Amniotic epithelial cell (primary cell): ENCODE results near the gene TIMM17A.

Experiments used
- DNase-seq: peaks from one replicate; pipeline ENCODE4 v3.0.0-alpha.2; 2010; ENCODE audit warnings: low read depth

TIMM17A gene

DNA sequence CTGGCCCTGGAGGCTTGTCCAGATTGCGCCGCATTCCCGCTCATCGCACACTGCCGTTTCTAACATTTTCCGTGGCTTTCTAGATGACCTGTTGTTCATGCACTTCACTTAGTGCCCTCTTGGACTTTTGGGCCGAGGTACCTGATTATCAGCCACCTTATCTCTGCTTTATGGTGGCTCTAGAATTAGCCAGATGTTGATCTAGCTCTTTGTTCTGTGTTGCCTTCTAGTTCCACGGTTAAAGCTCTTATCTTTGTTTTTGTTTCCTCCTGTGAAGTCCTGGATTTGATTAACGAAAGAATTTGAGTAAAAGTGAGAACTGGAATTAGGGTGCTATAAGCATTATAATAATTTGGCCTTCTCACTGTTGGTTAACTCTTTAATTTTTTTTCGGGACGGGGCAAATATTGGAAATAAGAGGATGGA is 28.1 kb downstream of the TIMM17A start:
- DNase-seq: no peak

DNA sequence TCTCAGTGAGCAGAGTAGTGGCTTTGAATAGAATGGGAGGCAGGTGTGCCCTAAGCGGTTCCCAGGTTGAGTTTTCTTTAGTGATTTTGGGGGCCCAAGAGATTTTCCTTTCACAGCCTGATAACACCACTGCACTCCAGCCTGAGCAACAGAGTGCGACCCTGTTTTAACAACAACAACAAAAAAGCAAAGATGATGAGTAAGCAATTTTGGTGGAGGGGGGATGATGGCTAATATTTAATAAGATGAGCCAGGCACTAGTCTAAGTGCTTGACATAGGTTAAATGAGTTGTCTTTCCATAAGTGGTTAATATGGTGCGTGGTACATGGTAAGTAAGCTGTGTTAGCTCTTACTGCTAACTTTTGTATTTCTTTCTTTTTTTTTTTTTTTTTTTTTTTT is 29.1 kb downstream of the TIMM17A start:
- no peak for DNase-seq

DNA sequence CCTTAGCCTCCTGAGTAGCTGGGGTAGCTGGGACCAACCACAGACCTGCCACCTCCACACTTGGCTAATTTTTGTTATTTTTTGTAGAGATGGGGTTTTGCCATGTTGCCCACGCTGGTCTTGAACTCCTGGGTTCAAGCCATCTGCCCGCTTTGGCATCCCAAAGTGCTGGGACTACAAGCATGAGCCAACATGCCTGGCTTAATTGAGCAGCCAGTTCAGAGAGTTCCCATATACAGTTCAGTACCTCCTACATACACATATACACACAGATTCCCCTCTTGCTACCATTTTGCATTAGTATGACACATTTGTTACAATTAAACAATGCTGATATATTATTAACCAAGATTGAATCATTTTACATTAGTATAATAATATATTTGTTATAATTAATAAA is 30.1 kb downstream of the TIMM17A start:
- no peak for DNase-seq

DNA sequence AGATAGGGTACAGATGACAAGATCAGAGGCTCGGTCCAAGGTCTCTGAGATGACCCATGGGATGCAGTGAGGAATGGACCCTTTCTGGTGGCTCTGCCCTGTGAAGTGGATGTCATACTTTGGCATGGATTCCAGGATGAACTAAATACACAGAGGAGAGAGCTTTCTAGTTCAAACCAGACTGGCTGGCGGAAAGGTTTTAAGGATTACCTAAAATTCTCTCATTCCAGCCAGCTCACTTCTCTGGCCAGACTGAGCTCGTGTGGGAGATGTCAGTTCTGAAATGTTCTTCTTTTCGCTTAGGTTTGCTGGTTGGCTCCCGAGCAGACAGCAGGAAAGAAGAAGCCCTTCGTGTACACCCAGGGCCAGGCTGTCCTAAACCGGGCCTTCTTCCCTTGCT is 33.3 kb downstream of the TIMM17A start:
- DNase-seq: no peak

DNA sequence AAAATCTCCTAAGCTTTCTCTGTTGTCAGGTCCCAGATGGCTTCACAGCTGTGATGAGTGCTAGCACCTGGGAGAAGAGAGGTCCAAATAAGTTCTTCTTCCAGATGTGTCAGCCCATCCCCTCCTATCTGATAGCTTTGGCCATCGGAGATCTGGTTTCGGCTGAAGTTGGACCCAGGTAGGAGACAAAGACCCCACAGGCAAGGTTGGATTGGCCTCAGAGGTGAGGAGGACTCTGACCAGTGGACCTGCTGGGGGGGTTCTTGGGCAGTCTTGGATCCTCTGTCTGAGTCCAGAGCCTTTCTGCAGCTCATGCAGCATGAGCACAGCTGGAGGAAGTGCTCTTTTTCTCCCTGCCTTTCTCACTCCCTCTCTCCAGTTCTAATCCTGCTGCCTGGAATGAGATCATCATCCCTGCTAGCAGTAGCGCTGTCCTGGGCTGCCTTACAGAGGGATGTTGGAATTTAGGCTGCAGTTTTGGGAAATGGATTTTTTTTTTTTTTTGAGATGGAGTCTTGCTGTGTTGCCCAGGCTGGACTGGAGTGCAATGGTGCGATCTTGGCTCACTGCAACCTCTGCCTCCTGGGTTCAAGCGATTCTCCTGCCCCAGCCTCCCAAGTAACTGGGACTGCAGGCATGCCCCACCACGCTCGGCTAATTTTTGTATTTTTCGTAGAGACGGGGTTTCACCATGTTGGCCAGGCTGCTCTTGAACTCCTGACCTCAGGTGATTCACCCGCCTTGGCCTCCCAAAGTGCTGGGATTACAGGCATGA is 34.2 kb downstream of the TIMM17A start:
- no peak for DNase-seq

DNA sequence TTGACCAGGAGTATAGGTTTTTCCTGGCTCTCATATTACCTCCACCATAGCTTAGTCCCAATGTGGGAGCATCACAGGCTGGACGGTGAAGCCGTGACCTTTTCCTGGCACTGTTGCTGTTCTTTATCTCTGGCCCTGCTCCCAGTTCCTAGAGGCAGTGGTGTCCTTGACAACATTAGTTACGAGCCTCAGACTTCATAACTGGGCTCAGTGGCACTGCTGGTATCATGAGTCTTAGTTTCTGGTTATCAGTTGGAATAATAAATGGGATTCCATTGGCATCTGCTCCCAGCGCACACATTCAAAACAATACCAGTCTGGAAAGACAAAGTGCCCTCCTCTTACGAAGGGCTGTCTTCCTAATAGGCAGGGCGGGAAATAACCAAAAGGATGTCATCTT is 35.1 kb downstream of the TIMM17A start:
- peak; percentile 45 for DNase-seq

DNA sequence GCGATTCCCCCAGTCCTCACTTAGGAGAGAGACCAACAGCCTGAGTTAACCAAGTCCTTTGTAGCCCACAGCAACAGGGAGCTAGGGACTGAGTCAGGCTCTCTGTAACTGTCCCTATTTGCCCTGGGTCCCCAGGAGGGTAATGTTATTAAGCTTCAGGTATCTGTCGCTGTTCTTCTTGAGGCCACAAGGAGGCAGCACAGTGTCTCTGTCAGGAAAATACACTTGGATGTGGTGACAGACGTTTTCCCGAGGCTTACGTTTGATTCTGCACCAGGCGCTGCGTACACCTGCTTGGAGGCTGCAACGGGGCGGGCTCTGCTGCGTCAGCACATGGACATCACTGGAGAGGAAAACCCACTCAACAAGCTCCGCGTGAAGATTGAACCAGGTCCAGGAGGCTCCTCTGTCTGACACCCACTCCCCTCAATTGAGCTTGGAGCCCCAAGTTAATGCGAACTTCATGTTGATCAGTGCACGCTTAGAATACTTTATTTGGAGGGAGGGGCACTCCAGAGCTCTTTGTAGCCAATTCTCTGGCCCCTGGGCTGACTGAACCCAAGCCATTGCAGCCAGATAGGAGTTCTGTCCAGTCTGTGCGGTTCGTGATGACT is 44.4 kb downstream of the TIMM17A start:
- peak; percentile 51 for DNase-seq

DNA sequence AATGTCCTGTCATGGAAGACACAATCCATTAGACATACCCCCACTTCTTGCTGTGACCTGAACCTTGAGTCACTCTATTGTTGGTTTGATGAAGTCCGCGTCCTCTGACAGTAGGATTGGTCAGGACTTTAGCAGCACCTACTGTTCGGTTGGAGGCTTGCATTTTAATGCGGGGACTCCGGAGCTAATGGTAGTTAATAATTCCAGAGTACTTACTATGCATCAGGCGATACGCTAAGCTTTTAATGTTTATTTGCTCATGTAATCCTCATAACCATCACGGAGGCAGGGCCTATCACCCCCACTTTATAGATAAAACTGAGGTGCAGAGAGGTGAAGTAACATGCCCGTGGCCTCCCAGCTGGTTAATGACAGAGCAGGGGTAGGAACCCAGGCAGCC is 47.2 kb downstream of the TIMM17A start:
- no peak for DNase-seq

DNA sequence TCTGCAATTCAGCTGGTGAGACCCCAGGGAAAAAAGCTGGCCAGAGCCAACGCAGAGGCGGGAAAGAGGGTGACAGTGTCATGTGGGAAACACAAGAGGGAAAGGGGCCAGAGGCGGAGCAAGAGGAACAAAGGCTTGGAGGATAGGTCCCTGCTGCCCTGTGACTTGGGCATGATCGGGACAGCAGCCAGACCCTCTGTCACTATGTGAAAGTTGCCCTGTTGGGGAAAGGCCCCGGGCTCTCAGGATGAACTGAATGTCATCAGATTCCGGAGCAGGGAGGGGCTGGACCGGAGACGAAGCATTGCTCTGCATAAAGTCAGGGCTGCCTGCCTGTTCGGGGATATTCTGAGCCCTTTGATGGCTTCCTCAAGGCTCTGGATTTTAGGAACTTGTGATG is 49.4 kb downstream of the TIMM17A start:
- no peak for DNase-seq

DNA sequence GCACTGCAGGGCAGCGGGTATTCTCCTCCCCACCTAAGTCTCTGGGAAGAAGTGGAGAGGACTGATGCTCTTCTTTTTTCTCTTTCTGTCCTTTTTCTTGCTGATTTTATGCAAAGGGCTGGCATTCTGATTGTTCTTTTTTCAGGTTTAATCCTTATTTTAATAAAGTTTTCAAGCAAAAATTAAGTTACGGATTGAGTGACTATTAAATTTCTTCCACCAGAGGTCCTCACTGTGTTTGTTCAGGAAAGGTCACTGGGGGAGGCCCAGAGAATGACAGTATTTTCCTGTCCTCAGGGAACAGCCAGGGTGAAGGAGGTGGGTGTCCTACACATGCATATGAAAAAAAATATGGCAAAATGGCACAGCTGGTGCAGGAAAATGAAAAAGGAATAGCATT is 50.7 kb downstream of the TIMM17A start:
- peak; percentile 41 for DNase-seq

DNA sequence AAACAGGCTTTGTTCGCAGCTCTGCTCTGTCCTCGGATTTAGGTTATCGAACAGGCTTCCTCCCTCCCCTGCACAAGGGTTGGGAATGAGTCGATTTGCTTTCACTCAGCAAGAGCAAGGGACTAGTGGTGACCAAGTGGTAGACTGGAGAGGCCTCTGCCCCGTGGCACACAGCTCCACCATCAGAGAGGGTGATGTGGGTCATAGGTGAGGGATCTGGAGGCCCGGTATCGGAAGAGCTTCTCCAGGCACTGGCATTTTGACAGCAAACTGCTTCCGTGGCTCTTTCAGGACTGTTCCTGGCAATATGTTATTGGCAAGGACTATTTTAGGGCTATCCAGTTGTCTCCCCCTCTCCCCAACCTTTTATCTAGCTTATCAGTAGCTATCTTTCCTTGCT is 52.0 kb downstream of the TIMM17A start:
- DNase-seq: no peak

DNA sequence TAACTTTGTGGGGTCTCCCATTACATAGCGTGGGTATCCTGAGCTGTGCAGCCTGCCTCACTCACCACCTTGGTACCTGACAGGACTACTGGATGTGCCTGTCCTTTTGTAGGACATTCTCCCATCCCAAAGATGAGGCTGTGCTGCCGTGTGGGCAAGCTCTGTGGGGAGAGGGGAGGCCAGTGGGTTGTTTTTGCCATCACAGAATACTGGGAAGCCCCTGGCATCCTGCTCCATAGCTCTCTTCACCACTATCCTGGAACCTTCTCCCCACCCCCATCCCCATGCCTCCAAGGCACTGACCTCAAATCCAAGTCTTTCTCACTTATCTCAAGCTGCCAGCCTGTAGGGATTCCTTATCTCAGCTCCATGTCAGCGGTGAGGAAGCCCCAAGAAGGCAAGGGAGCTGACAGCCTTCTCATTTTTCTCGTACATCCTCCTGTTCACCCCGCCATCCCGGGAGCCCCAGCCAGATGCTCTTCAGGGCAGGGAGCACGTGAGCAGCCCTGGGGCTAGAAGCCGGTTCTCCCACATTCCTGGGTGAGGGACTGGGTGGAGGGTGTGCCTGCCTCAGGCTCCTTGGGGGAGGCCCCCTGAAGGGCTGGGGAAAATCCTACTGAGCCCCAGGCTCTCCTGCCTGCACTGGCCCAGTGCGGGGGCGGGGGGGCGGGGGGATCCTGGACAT is 52.6 kb downstream of the TIMM17A start:
- DNase-seq: peak; percentile 87

DNA sequence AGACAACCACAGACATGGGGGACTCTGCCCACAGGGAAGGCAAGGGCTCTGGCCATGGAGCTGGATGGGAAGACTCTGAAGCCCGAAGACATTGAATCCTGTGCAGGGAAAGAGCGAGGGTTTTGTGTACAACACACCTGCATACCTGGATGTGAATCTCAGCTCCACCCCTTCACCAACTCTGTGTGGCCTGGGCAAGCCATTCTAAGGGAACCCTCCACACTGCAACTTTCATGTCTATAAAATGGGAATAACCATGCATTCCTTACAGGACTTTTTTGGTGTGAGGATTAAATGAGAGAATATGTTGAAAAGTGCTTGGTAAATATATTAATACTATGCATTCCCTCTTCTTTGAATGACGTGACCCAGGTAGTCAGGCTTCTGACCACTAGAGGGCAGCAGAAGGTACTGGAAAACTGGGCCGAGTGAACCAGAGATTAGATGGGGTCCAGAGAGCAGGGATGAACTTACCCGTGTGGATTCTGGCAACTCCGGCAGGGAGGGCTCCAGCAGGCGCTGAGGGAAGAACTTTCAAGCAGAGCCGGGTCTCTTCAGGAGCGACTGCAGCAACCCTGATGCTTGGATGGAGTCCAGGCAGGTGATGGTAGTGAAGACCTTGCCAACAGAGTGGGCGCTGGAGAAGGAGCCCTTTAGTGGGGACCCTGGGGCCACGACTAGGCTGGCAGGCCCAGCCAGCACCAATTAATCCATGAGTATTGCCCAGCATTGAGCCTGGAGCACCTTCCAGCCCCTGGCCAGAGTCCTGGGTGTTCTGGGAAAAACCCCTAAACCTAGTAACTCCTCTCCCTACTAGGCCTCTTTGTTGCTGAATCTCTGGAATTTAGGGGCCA is 54.2 kb downstream of the TIMM17A start:
- DNase-seq: peak; percentile 70

DNA sequence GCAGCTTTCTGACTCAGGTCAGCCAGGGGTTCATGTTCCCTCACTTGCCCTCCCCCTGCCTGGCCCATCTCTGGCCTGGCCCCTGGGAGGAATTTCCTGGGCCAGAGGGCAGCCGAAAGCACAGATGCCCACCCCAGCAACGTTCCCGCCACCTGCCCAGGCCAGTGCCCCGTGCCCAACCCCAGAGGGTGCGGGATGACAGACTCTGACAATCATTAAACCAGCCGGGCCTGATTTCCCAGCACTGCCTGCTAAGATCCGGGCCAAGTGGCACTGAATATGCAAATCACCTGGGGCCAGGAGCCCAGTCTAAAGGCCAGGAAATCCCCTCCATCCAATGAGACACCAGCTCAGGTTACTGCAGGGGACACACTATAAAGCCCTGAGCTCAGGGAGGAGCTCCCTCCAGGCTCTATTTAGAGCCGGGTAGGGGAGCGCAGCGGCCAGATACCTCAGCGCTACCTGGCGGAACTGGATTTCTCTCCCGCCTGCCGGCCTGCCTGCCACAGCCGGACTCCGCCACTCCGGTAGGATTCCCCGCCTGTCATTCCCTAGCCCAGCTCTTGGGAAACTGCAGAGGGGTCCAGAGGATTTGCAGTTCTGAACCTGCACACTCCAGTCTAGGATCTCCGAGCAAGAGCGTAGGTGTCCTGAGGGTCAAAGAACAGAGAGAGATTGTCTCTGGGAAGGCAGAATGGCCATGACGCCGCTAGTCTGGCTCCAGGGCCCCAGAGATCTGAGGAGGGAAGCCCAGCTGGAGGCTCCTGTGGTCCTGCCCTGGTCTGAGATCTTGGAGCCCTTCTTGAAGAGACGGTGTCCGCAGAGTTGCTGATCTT is 55.1 kb downstream of the TIMM17A start, which contains the start of gene ELF3:
TSS of gene ELF3 (plus strand) at position 408 of the 836 bp plus-strand sequence. CDS start 550 bp downstream, outside the sequence.
- no peak for DNase-seq

DNA sequence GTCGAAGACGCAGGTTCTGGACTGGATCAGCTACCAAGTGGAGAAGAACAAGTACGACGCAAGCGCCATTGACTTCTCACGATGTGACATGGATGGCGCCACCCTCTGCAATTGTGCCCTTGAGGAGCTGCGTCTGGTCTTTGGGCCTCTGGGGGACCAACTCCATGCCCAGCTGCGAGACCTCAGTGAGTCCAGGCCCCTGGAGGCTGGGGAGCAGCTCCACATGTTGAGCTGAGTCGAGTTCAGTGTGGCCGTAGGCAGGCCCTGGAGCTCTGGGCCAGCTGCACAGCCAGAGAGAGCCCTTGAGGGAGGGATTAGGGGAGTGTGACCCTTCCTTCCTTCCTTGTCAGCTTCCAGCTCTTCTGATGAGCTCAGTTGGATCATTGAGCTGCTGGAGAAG is 56.7 kb downstream of the TIMM17A start:
- DNase-seq: no peak

DNA sequence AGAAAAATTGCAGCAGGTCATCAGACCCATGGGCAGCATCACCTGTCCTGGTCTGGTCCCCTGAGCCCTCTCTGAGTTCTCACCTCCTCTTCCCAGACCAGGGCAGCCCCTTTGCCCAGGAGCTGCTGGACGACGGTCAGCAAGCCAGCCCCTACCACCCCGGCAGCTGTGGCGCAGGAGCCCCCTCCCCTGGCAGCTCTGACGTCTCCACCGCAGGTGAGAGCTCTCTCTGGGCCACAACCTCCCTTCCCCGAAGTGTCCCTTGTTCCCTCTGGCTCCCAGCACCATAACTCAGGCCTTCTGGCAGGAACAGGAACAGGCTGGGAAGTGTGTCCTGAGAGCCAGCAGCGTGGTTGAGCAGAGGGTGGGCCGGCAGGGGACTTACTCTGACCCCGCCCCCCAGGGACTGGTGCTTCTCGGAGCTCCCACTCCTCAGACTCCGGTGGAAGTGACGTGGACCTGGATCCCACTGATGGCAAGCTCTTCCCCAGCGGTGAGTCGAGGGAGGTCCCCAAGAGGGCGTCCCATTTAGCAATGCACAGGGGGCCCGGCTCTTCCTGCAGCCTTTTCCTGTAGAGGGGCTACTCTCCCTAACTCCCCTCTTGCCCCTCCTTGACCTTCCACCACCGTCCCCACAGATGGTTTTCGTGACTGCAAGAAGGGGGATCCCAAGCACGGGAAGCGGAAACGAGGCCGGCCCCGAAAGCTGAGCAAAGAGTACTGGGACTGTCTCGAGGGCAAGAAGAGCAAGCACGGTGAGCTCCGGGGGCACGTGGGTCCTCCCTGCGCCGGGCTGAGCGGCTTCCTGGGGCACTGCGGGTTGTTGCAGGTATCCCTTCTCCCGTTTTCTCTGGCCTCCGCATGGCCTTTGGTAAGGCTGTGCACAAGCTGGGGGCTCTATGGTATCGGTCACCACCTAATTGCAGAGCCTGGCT is 57.5 kb downstream of the TIMM17A start:
- no peak for DNase-seq

DNA sequence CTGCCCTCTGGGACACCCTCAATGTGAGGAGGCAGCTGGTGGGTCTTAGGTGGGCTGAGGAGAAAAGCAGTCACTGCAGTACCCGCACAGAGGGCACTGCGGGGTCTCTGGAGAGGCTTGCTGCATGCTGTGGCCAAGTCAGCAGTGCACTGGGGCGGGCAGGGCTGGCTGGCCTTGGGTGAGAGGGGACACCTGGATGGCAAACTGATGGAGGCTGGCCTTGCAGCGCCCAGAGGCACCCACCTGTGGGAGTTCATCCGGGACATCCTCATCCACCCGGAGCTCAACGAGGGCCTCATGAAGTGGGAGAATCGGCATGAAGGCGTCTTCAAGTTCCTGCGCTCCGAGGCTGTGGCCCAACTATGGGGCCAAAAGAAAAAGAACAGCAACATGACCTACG is 58.3 kb downstream of the TIMM17A start:
- no peak for DNase-seq

DNA sequence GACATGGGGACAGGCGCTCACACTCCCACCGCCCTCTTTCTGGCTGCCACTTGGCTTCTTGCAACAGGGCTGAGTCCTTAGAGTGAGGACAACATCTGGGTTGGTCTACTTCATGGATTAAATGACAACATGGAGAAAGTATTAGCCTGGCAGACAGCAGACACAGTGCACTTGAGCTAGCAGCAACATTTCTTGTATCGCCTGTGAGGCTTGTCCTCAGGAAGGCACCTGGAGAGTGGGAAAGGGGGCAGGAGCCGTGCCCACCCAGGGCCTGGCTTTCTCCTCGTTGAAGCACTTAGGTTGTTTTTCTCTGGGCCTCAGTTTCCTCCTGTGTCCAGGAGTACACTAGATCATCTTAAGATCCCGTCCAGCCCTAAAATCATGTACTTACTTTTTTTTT is 58.8 kb downstream of the TIMM17A start:
- no peak for DNase-seq

DNA sequence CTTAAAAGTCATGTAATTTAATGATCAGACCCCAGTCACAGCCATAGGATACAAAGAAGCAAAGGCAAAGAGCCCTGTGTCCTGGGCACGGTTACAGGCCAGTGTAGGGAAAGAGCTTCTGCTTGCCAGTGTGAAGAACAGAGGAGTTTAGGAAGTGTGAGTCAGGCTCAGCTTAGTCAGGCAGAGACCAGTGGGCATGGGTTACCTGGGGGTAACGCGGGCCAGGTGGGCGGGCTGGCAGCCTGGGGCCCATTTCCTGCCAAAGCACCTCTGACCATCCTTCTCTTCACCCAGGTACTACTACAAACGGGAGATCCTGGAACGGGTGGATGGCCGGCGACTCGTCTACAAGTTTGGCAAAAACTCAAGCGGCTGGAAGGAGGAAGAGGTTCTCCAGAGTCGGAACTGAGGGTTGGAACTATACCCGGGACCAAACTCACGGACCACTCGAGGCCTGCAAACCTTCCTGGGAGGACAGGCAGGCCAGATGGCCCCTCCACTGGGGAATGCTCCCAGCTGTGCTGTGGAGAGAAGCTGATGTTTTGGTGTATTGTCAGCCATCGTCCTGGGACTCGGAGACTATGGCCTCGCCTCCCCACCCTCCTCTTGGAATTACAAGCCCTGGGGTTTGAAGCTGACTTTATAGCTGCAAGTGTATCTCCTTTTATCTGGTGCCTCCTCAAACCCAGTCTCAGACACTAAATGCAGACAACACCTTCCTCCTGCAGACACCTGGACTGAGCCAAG is 59.8 kb downstream of the TIMM17A start:
- DNase-seq: no peak

DNA sequence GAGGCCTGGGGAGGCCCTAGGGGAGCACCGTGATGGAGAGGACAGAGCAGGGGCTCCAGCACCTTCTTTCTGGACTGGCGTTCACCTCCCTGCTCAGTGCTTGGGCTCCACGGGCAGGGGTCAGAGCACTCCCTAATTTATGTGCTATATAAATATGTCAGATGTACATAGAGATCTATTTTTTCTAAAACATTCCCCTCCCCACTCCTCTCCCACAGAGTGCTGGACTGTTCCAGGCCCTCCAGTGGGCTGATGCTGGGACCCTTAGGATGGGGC is 60.3 kb downstream of the TIMM17A start:
- no peak for DNase-seq
